Measurements from ENCODE around the gene TBC1D2. TPM values are rescaled to one million over a fixed set of nuclear protein-coding genes. Genes with fewer than 3 reads are reported as not detected.

The TBC1D2 gene
- polyA plus RNA-seq, 5 donors = 13.8 to 24.6 (median 21.7) TPM

DNA sequence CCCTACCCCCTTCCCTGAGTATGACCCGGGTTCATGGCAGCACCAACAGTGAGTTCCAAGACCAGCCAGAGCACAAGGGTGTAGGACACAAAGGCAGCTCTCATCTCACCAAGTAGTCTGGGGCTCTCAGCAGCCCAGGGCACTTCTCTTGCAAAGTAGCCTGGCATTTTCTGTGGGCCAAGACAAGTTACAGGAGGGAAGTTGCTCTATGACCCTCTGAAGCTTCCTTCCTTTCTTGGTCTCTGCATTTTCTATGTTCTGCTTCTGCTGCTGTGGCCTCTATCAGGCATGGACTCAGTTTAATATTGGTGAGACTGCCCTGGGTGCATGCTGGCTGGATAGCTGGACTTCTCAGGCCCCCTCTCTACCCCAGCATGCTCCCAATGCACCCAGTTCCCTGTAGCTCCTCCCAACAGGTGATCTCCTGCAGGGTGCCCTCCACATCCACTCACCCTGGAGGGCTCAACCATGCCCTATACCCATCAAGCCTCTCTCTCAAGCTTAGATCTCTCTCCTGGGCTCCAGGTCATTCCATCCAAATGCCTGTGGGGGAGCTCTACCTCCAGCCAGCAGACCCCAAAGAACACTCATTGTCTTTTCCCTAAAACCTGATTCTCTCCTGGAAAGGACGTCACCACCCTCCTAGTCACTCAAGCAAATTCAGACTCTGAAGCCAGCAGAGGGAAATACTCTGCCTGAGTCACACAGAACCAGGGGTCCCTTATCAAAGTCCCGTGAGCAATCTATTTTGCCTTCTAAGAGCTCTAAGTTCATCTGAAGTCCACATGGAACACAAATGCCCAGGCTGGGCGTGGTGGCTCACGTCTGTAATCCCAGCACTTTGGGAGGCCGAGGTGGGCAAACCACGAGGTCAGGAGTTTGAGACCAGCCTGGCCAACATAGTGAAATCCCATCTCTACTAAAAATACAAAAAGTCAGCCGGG, 13.8 kb downstream of the TBC1D2 start:
- DNase-seq = no peak

DNA sequence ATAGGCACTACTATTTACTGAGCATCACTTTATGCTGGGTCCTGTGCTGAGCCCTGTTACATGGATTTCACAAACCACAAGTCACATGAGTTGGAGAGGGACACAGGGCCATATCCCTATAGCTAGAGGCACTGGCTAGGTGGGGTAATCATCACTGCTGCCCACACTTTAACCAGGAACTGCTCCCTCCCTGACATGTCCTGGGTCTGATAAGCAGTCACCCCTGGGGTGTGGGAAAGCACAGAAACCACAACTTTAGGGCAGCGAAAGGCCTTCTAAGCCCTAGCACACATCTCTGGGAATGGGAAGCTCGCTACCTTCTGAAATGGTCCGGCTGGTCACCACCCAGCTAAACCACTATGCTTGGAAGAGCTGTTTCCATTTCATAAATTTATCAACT, 15.0 kb downstream of the TBC1D2 start:
- no peak for DNase-seq

DNA sequence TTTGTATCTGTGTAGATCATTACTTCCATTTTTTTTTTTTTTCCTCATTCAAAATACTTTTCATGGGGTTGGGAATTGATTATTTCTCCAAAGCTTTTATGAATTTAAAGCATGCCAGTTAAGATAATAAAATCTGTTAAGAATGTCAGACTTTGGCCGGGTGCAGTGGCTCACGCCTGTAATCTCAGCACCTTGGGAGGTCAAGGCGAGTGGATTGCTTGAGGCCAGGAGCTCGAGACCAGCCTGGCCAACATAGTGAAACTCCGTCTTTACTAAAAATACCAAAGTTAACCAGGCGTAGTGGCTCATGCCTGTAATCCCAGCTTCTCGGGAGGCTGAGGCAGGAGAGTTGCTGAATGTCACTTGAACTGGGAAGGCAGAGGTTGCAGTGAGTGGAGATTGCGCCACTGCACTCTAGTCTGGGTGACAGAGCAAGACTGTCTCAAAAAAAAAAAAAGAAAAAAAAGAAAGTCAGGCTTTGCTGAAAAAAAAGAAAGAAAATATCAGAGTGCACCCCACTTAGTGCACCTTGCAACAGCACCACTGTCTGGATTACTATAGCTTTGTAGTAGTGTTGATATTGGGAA, 18.5 kb downstream of the TBC1D2 start:
- no peak for DNase-seq

DNA sequence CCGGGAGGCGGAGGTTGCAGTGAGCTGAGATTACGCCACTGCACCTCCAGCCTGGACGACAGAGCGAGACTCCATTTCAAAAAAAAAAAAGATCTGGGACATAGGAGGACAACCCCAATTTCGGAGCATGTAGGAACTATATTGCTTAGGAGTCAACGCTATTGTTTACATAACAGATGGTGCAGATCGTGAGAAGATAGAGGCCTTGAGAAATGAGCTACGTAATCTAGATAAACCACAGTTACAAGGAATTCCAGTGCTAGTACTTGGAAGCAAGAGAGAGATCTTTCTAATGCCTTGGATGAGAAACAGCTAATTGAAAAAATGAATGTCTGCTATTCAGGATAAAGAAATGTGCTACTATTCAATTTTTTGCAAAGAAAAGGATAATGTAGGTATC, 20.3 kb downstream of the TBC1D2 start:
- no peak for DNase-seq

DNA sequence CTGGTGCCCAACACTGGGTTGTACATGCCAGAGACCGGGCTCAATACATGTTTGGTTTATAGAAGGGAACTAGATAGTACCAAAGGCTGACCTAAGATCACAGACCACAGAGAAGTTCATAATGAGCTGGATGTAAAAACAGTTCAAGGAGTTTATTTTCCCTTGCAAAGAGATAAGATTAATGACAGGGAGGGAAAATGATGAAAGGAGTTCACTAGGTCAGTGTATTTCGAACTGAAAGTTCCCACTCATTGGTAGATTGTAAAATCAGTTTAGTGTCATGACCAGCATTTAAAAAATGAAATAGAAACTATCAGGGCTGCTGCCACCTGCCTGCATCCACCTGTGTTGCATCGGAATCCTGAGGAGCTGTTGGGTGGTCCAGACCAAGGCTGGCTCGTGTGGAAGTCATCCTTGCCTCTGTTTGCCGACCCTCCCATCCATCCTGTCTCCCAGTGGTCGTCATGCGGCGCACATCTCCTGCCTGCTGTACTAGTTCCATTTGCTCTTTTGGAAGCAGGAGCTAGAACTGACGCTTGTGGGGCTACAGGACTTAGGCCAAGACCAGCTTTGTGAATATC, 21.1 kb downstream of the TBC1D2 start:
- DNase-seq = no peak

DNA sequence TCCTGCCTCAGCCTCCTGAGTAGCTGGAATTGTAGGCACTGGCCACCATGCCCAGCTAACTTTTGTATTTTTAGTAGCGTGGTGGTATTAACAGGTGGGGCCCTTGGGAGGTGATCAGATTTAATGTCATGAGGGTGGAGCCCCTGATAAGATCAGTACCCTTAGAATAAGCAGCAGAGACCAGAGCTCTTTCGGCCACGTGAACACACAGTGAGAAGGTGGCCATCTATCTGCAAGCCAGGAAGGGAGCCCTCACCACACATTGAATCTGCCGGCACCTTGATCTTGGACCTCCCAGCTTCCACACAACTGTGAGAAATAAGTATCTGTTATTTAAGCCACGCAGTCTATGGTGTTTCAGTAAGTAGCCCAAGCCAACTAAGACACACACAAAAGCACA, 22.5 kb downstream of the TBC1D2 start:
- no peak for DNase-seq

DNA sequence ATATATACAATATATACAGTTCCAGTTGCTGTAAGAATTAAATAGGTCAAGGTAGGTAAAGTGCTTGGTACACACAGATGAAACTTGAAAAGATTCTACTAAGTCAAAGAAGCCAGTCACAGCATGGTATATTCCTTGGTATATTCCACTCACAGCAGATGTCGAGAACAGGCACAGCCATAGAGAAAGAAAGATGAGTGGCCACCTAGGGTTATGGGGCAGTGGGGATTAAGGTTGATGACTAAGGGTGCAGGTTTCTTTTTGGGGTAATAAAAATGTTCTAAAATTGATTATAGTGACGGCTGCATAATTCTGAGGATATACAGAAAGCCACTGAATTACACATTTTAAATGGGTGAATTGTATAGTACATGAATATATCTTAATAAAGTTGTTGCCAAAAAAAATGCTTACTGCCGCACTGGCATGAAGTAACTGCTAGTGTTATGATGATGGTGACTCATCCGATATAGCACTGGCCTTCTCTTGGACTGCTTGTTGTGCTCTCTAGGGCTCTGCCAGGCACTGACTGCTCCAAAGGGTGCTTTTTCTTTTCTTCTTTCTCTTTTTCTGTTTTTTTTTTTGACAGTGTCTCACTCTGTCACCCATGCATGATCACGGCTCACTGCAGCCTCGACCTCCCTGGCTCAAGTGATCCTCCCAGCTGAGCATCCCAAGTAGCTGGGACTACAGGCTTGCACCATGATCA, 23.5 kb downstream of the TBC1D2 start:
- no peak for DNase-seq

DNA sequence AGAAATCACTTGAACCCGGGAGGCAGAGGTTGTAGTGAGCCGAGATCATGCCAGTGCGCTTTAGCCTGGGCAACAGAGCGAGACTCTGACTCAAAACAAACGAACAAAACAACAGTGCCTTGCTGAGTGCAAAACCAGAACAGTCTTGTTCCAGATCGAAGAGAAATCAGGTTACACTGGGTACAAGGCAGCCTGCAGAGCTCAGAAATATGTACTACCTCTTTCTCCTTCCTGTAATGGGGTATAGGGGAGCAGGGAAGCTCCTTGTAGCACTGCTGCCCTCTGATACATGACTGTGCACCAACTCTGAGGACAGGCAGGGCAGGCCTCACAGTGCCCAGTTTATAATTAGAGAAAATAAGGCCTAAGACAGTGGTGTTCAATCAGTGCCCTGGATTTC, 24.7 kb downstream of the TBC1D2 start:
- no peak for DNase-seq

DNA sequence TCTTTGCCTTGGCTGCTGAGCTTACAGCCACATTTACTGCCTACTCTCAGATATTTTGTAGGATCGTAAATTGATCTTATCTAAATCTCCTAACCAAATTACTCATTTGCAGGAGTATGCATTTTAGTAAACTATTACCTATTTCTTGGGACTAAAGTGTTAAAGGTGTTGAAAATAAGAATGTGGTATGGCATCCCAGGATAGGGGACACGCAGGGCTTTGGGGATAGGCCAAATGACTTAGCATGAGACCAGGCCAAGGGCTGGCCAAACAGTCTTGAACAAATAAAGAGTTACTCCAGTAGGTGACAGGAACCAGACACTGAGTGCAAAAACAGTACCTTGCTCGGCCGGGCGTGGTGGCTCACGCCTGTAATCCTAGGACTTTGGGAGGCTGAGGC, 25.1 kb downstream of the TBC1D2 start:
- no peak for DNase-seq

DNA sequence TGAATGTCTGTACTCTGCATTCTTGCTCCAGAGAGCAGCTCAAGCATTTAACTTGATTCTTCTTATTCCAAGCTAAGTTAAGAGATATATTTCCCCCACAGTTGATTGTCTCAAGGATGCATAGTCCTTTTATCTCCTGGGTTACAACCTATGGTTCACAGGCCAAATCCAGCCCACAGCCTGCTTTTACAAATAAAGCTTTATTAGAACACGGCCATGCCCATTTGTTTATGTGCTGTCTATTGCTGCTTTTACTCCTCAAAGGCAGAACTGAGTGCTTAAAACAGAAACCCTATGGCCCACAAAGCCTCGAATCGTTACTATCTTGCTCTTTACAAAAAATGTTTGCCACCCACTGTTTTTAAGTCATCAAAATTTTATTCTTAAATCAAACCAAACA, 25.8 kb downstream of the TBC1D2 start:
- no peak for DNase-seq

DNA sequence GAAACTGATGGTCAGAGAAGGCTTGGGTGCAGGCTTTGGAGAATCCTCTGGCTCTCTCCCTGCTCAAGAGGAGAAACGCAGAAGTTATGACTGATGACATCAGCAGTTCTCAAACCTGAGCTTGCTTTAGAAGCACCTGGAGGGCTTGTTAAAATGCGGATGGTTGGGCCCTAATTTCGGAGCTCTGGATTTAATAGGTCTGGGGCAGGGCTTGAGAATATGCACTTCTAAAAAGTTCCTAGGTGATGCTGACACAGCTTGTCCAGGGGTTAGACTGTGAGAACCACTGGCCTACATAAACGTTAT, 26.4 kb downstream of the TBC1D2 start:
- no peak for DNase-seq

DNA sequence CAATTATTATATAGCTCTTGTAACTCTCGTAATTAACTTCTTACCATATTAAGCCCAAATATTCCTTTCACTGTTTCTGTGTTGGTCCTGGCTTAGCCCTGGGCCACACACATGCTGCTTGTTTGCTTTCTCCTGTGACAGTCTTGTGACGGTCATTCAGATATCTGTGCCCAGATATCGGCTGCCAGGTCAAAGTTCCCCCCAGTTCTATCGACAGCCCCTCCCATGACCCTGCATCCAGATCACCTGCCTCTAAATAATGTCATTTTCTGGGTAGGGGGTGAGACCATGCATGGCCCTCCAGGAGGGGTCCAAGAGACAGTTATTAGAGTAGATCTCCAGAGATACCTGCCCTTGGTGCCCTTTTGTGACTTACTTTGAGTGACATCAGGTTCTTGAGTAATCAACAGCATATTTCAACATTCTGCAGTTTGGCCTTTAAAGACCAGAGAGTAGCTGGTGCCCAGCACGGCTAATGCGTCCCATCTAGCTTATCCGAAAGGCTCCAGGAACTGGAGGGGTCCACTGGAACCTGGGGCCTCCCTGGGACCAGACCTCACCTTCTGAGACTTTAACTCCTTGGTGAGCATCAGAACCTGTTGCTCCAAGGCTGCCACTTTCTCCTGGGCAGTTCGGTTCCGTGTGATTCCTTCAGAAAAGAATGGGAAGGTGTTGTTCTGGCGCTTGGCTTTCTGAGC, 26.9 kb downstream of the TBC1D2 start:
- no peak for DNase-seq

DNA sequence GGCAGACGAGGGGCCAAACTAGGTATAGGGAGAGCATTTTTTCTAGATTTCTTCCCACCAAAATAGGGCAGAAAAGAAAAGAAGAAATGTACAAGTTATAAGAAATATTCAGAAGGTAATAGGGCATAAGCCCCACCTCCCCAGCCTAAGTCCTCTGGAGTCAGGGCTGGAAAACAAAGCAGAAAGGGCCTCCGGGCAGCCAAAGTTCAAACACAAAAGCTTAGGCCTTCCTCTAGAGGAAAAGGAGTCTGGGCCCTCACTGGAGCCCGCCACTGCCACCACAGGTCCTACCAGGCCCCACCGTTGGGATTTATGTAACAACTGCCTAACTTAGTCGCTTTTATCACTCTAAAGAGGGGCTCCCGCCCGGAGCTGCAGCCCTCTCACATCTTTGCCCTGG, 27.6 kb downstream of the TBC1D2 start:
- no peak for DNase-seq

DNA sequence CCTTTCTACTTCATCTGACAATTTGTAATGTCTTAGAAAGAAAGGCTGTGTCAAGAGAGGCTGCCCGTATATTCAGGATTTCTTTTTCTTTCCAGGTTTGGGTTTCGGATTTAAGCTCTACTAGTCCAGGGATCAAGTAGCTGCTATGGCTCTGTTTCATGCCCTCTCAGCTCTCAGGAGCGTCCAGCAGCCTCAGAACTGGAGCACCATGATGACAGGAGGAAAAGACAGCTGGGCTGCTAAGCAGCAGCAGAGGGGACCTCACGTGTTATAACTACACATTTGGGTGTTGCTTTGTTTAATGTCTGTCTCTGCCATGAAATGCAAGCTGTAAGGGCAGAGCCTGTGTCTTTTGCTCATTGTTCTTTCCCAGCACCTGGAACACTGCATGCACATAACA, 28.5 kb downstream of the TBC1D2 start:
- DNase-seq = no peak

DNA sequence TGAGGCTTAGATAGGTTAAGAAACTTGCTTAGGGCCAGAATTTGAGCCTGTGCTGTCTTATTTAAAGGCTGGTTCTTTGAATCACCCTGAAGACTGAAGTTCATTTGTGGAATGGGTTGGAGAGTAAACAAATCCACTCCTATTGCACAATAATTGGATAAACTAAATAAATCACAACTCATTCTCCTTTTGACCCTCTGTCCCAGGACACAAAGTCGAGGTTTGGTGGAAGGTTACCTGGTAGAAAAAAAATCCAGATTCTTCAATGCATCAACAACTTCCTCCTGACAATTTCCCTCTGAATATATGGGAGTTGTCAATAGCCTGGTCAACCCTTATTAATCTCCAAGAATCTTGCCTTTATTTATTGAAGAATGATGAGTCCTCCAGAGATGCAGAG, 28.9 kb downstream of the TBC1D2 start:
- DNase-seq = no peak

DNA sequence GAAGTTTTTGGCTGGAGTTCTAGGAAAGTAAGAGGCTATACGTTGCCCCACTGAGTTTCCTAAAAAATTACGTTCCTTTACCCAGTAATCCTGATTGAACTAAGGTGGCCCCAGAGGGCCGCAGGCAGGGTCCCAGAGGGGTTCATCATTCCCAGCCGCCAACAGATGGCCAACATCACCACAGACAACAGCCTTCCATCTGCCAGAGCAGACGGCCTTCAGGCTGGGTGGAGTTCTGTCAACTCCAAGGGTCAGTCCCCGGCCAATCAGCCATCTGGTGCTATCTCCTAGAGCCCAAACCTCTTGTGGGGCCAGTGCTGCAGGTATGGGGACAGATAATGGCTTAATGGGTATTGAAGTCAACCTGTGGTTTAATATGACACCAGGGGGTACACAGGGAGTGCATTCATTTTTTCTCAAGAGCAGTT, 30.4 kb downstream of the TBC1D2 start:
- no peak for DNase-seq

DNA sequence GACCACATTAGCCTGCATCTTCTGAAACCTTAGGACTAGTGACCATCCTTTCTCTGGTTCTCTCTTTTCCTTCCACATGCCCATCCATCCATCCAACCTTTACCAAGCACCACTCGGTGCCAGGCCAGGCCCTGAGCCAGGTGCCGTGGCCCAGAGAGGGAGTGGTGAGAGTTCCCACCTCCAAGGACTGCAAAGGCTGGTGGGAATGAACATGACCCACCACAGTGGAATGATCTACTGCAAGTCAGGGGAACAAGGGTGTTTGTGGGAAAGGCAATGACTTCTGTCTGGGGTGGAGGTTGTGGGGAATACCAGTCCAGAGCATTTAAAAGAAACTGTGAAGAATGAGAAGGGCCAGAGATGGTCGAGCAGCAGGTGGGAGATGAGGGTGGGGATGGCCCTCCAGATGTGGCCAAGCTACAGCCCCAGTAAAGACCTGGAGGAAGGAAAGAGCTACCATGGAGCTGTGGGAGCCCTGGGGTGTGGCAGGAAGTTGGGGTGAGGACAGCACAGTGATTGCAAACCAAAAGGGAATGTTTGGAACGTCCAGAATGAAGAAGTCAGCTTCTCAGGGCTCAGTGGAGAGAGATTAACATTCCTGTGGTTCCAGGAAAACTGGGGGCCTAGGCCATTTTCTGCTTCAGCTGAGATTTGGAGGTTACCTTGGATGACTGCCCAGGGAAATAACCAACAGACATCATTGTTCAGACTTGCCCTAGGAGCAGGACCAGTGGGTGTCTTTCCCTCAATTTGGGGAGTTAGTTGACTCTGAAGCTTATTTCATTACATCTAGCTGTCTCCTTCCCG, 32.4 kb downstream of the TBC1D2 start:
- no peak for DNase-seq

DNA sequence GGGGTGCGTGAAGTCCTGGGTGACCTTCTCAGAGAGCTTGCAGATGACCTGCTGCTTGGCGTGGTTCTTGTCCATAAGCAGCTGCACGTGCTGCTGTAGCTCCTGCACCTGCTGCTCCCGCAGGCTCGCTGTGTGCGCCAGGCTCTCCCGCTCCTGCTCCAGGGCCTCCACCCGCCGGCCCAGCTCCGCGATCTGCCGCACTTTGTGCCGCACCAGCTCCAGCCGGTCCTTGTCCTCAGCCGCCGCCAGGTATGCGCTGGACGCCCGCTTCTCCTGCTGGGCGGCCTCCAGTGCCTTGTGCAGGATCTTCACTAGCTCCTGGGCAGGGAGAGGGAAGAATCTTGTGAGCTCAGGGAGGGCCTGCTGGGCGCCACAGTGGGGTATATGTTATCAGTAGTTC, 34.5 kb downstream of the TBC1D2 start:
- DNase-seq = no peak

DNA sequence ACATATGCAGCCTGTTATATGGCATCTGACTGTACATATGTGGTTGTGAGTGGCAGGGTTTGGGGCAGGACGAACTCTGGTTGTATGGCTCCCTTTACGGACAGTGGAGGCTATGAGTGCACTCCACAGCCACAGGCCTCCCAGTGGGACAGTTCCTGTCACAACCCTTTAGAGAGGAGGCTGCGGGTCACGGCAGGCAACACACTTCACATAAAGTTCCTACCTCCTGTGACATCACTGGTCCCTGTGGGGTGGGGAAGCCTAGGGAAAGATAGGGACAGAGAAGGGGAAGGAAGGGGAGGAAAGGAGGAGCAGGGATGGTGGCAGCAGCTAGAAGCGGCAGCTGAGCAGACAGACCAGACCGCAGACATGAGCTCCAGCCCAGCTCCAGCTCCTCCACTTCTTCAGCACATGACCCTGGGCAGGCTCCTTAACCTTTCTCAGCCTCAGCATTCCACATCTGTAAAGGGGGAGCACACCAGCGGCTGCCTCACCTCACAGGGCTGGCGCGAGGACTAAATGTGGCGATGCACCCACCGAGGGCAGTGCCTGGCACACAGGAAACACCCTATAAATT, 35.6 kb downstream of the TBC1D2 start:
- DNase-seq = no peak

DNA sequence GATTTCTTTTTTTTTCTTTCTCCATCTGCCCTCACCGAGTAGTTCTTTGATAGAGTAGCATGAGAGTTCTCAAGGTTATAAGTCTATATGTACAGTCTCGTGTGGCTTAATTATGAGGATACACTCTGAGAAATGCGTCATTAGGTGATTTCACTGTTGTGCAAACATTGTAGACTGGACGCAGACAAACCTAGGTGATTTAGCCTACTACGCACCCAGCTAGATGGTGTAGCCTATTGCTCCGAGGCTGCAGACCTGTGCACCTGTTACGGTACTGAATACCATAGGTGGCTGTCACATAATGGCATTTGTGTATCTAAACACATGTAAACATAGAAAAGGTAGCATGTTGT, 36.1 kb downstream of the TBC1D2 start:
- no peak for DNase-seq

All from right lung (tissue), 5 donors.